ENCODE measurements around the gene TEKT3.

TEKT3 gene

GRCh38 chr17:15303268-15303667 lies 38.1 kb downstream of the TEKT3 start:
- DNase-seq (ENCODE audit: low read depth) = no peak

DNA sequence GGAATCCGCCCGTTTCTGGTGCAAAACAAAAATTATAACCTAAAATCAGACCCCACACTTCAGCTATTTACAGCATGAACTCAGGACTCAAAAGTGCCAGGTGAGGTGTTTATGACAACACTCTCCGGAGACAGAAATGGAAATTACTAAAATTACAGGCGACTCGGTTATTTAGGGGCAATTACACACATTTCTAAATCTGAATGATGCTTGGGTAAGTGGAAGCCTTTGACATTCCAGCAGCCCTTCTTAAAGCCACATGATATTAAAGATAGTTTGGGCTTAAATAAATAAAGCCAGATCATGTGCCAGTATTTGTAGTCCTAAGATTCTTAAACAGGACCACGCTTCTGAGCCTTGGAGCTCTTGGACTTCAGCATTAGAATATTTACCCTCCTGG lies 39.6 kb downstream of the TEKT3 start:
- H3K4me3 ChIP-seq (ENCODE audit: low read depth, low read length) = no peak overlapping the region
- no peak for DNase-seq (ENCODE audit: low read depth)

More at GRCh38 chr17:15303268-15303667, 38.1 kb downstream of the TEKT3 start:
- no peak overlapping the region for H3K4me3 ChIP-seq (ENCODE audit: low read depth, low read length)

DNA sequence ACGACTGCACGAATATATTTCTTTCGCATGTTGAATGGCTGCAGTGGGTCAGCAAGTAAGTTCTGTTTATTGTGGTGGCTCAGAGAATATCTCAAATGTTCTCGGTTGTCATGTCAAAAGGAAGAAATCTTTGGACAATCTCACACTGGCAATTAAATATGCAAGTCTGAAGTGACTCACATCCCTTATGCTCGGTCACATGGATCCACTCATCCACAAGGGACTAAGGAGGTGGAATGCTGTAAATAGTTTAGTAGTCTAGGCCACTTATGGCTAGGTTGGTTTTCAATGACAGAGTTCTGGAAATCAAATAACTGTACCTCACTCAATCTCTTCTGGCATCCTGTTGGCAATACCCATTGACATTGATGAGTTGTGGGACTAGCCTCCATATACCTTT lies 43.2 kb downstream of the TEKT3 start:
- no peak overlapping the region for H3K4me3 ChIP-seq (ENCODE audit: low read depth, low read length)
- no peak for DNase-seq (ENCODE audit: low read depth)

DNA sequence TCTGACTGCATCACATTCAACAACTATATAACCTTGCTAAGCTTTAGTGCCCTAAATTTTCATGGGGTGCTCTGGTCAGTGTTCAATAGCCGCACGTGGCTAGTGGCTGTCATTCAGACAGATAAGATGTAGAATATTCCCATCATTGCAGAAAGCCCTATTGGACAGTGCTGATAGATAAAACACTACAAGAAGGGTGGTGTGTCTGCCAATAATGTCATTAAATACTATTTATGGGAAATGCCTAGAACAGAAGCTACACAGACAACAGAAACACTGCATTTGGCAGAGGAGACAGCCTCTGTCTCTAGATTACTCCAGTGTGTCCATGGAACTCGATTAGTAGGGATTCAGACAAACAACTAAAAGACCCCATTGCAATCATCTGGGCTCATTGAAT lies 47.8 kb downstream of the TEKT3 start:
- no peak for DNase-seq (ENCODE audit: low read depth)
- no peak overlapping the region for H3K4me3 ChIP-seq (ENCODE audit: low read depth, low read length)

DNA sequence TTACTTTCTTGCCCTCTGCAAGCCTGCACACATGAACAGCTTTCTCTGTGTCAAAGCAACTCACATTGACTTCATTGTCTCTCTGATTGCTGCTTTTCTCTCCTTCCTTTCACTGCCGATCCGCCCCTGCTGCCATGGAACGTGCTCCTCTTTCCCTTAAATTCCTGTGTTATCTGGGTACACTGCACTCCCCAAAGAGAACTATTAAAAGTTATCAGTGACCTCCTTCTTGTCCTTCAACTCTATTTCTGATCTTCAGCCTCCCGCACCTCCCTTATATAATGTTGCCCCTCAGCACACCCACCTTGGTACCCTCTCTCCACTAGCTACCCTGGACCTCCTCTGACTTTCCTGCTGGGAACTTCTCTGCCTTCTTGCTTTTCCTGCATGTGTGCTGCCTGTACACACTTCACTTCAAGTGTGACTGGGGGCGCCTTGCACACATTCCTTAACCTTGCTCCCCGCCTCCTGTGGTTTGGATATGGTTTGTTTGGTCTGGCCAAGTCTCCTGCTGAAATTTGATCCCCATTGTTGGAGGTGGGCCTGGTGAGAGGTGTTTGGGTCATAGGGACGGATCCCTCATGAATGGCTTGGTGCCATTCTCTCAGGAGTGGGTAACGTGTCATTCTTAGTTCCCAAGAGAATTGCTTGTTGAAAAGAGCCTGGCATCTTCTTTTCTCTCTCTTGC lies 49.6 kb downstream of the TEKT3 start:
- DNase-seq (ENCODE audit: low read depth) = no peak
- no peak overlapping the region for H3K4me3 ChIP-seq (ENCODE audit: low read depth, low read length)

- no peak overlapping the region for H3K4me3 ChIP-seq (ENCODE audit: low read depth, low read length)
- DNase-seq (ENCODE audit: low read depth) = no peak
These were observed 50.8 kb downstream of the TEKT3 start for GRCh38 chr17:15290605-15291004.

DNA sequence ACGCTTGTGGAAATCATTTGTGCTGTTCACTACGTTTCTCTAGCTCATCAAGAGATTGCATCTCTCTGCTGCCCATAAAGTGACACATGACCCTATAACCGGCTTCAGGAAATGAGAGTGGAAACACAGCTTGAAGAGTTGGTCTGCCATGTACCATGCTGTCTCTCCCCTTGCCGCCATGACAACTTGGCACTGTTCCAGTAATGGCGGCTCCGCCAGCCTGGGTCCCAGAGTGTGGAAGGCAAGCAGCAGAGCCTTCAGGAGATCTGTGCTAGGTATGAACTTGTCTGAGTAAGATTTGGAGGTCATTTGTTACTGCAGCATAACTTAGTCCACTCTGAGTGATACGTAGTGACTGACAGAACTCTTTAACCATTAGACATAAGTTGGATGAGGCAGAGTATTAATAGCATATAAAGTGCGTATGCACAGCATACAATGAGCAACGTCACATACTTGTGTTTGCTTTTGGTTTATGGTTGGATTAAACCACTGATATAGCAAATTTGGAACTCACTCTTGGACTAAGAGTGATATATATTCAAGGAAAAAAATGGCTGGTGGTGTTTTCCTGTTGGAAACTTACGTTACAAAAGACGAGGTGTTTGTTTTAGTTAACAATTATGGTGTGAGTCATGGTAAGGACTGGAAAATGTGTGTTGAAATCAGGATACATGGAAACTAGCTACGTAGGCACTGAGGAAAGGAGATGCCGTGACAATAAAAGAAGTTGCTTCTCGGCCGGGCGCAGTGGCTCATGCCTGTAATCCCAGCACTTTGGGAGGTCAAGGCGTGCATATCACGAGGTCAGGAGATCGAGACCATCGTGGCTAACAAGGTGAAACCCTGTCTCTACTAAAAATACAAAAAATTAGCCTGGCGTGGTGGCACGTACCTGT lies 51.9 kb downstream of the TEKT3 start:
- no peak for DNase-seq (ENCODE audit: low read depth)
- H3K4me3 ChIP-seq (ENCODE audit: low read depth, low read length) = no peak overlapping the region

- H3K4me3 ChIP-seq (ENCODE audit: low read depth, low read length) = no peak overlapping the region
- no peak for DNase-seq (ENCODE audit: low read depth)
These were observed 52.5 kb downstream of the TEKT3 start for GRCh38 chr17:15288859-15289258.

DNA sequence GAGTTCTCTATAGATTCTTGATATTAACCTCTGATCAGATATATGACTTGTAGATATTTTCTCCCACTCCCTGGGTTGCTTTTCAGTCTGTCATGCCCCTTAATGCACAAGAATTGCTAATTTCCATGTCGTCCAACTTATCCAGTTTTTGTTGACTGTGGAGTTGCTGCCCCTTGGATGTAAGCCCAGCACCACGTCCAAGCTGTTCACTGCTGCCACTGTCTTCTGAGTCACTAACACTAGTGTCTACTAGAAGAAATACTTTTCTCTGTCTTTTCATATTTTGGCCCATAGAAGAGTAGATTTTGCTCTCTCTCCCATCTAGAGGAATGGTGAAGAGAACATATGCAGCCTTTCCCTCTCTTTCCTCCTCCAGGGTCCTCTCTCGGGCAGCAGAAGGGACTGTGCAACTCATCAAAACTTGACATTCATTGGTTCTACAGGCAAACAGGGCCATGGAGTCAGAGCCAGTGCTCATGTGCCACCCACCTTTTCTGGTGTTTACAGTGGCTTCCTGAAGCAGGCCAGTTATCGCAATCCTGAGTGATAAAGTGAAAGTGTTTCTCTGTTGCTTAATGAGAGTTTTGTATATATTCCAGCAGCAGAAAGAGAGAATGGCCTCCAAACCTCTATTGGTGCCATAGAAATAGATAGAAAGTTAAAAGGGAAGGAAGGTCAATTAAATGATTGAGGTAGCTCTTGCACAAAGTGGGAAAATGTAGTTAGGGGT lies 53.7 kb downstream of the TEKT3 start:
- no peak for DNase-seq (ENCODE audit: low read depth)
- no peak overlapping the region for H3K4me3 ChIP-seq (ENCODE audit: low read depth, low read length)

DNA sequence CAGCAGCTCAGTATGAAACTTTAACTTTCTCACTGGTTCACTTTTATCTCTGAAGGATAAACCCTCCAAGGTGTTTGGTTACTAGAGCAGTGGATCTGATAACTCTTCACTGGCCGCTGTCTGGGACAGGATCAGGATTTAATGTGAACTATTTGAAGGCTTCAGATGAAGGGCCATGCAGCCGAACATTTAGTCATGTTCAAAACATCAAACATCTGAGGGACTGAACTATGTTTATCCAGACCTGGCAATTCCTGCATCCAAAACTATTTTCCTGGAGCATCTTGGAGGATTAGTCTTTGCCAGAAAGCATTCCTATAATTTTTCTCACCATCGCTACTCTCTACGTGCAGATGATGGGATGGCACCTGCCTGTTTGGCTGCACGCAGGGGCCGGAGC lies 55.9 kb downstream of the TEKT3 start:
- DNase-seq (ENCODE audit: low read depth) = no peak
- no peak overlapping the region for H3K4me3 ChIP-seq (ENCODE audit: low read depth, low read length)

- no peak for DNase-seq (ENCODE audit: low read depth)
- H3K4me3 ChIP-seq (ENCODE audit: low read depth, low read length) = no peak overlapping the region
These were observed 56.9 kb downstream of the TEKT3 start for GRCh38 chr17:15284537-15284936.

DNA sequence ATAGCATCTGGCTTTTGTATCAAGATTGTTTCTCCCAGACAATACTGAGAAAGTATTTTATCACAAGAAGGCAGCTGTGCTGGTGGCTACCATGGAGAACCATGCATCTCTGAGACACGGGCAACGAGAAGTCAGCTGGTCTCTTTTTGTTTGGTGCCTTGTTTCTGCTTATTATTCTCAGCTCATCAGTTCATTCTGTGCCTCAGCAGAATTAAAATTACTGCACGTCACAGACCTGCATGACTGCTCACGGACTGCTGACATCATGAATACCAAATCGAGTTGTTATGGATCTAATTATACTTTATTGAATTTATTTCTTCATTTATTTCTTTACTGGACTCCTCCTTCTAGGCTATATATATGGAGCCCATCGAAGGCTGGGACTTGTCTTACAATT lies 57.3 kb downstream of the TEKT3 start:
- no peak for DNase-seq (ENCODE audit: low read depth)
- no peak overlapping the region for H3K4me3 ChIP-seq (ENCODE audit: low read depth, low read length)

DNA sequence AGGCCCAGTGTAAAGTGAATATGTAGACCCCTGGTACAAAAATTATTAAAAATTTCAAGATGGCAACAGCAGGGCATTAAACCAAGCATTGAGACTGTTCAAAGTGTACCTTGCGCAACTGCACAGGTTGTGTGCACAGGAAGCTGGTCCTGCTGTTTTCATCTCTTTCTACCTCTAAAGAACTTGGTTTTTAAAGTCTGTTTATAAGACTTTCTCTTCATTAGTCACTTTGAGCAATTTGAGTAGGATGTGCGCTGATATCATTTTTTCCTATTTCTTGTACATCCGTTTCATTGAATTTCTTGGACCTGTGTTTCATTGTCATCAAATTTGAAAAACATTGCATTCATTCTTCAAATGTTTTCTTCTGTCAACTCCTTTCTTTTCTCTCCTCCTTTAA lies 59.5 kb downstream of the TEKT3 start:
- no peak overlapping the region for H3K4me3 ChIP-seq (ENCODE audit: low read depth, low read length)
- DNase-seq (ENCODE audit: low read depth) = no peak

GRCh38 chr17:15278924-15279477 lies 62.4 kb downstream of the TEKT3 start:
- H3K4me3 ChIP-seq (ENCODE audit: low read depth, low read length) = no peak overlapping the region
- peak; percentile 72 for DNase-seq (ENCODE audit: low read depth)

DNA sequence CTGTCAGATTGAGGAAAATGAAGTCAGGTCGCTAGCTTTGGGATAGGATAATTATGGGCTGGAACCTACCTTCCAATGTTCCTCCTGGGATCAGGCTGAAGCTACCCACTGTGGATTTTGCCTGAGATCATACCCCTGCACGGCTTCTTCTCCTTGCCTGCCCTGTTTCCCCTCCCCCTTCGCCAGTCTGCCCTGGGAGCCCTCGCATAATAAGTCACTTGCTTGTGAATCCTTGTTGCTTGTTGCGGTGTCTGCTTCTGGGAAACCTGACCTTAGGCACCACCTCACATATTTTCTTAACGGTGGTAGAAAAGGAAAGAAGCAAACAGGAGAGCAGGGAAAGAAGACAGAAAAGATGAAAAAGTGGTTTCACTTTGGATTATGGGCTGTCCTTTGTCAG lies 63.0 kb downstream of the TEKT3 start:
- DNase-seq (ENCODE audit: low read depth) = no peak
- H3K4me3 ChIP-seq (ENCODE audit: low read depth, low read length) = peak overlapping the region; percentile 19

GRCh38 chr17:15274017-15274416 lies 67.4 kb downstream of the TEKT3 start:
- DNase-seq (ENCODE audit: low read depth) = no peak
- no peak overlapping the region for H3K4me3 ChIP-seq (ENCODE audit: low read depth, low read length)

GRCh38 chr17:15273141-15273793 lies 68.1 kb downstream of the TEKT3 start:
- H3K4me3 ChIP-seq (ENCODE audit: low read depth, low read length) = no peak overlapping the region
- DNase-seq (ENCODE audit: low read depth) = peak; percentile 81

- DNase-seq (ENCODE audit: low read depth) = no peak
- no peak overlapping the region for H3K4me3 ChIP-seq (ENCODE audit: low read depth, low read length)
These were observed 69.7 kb downstream of the TEKT3 start for GRCh38 chr17:15271741-15272140.

DNA sequence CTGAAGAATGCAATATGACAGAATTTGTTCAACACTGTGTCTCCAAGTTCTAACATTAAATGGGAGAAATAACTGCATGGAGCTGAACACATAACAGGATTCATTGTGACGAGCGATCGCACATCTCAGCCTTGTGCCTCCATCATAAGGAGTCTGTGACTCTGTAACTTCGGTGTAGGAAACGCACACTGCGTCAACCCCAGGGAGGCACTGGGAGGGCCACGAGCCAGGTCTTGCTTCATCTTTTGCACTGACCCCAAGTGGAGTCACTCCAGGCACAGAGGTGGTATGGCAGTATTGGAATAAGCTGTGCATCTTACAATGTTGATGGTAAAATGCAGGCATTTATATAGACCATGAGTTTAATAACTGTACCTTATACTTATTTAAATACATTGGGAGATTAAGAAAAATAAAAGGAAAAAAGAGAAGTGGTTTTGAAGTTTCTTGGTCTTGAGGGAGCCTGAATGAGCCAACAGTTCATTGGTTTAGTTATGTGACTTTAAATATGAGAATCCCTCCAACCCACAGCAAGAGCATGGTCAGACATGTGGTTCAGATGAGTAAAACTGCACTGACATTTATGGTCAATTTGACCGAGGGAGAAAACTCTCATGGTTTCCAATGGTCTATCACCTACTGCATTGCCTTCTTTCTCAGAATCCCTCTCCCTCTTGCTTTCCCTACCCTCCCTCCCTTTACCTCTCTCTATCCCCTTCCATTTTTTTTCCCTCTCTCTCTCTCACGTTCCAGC lies 70.6 kb downstream of the TEKT3 start:
- no peak for DNase-seq (ENCODE audit: low read depth)
- H3K4me3 ChIP-seq (ENCODE audit: low read depth, low read length) = no peak overlapping the region

Measured in skeletal muscle cell (primary cell).